H54 (cell line): ENCODE results near the gene CAPN13.

Experiments
- DNase-seq: peaks from one replicate; pipeline ENCODE4 v3.0.0; 2011; ENCODE audit warnings: low spot score, mixed read lengths; ENCODE audit not compliant: insufficient read length
- FAIRE-seq: peaks from 3 replicates; lab custom pipeline; 2011; peaks lifted over from hg19 to GRCh38; lab: Jason Lieb, UNC
- POLR2A ChIP-seq: IDR thresholded peaks from 2 replicates; pipeline ENCODE4 v1.6.1; 2011; ENCODE audit warnings: low read depth, mild to moderate bottlenecking, low read length

CAPN13 gene

DNA sequence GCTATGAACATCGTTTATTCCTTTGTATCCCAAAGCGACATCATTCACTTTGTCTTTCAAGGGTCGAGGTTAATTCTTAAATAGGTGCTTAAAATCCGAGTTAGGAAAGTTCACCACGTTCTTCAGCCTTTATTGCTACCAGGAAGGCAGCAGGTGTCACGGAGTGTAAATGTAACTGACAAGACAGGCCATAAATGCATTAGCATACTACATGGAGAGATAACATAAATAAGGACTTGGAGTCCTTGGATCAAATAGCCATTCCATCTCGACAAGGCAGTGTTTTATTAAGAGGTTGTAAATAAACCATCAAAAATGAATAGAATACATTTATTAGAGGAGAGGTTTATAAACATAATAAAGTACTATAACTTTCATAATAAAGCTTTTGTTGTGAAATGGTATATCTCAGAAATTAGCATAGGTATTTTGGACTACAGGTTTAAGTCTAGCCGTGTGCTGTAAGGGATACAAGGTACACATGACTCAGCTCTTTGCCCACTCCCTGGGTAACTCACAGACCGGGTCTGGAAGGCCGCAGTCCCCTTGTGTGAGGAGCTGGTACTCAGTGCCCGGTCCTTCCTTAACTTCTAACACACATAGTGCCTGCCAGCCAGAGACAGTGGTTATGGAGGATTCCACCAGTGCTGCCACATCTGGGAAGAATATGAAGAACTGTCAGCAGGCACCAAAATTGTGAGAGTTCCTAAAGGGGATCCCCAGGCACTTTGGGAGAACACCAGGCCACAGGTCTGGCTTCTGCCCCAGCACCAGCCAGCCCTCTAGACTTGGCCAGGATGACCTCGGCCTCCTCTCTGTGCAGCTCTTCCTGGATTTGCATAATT lies 29.4 kb downstream of the CAPN13 start:
- FAIRE-seq (no peak), DNase-seq (no peak)
- no peak for TF ChIP-seq POLR2A

DNA sequence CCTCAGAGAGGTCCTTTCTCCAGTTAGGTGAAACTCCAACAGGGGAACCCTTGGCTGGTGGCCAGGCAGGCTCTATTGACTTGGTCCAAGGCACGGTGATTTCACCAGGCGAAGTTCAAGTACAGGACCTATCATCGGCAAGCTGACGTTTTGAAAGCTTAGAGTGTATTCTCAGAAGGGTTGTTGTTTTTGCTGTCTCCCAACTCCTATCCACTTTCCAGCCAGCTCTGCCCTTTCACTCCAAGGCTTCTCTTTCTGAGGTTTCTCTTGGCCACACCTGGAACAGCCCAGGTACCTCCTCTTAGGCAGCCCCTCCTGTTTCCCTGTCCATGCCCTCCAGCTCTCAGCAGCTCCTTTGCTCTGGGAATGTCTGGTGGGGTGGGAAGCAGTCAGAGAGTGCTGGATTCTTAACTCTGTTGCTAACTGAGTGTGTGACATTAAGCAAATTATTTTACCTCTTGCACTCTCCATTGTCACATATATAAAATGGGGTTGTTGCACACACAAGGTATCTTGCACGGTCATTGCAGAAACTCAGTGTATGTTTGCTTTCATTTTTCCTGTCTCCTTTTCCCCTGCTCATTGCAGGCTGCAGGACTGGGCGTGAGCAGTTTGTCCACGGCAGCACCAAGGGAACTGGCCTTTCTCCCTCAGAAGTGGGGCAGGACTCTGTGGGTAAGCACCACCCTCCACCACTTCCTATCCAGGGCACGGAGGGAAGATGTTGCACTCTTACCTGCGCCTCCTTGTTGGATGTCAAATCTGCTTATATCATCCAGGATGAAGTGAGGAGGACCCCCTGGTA lies 30.2 kb downstream of the CAPN13 start:
- FAIRE-seq (no peak), DNase-seq (no peak)
- TF ChIP-seq POLR2A, result no peak

DNA sequence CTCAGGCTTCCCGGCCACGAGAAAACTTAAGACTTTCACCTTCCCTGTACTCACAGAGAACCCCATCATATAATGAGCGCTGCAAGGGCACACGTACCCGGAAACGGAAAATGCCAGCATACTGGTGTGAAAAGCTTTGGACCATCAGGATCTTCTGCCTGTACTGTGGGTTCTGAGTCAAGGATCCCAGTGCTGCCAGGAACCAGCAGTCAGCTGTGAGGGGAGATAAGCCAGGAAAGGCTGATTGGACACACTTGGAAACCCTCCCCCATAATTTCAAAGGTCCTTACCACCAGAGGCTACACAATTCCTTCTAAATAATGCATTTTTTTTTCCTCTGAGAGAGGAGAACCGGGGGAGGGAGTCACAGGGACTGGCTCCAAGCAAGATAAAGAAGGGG lies 31.4 kb downstream of the CAPN13 start:
- no peak for DNase-seq
- TF ChIP-seq POLR2A, result no peak
- no peak for FAIRE-seq

DNA sequence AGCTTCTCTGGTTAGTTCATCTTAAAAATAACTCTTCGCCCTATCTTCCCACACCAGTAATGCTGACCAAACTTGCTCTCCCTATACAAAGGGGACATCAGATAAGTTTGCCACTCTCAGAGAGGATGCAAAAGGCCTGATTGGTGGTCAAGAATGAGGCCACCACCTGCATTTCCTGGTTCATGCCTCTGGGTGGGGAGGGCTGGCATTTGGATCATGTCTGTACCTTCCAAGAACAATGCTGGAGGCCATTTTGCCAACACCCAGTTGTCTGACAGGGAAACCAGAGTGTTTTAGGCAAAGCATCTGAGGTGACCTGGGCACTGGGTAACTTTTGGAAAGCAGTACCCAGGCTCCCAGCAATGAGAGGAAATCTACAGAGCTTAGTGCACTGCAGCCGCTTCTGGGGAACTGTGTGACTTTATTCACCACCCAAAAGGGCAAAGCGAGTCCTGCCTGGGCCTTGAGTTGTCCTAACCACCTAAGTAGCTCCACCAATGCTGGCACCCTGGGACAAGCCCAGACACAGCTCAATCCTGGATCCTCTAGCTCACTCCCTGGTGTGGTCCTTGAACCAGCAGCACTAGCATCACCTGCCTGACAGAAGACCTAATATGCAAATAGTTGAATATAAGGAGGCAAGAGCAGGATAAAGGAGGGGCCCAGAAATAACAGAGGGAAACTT lies 35.1 kb downstream of the CAPN13 start:
- DNase-seq (no peak), FAIRE-seq (no peak)
- TF ChIP-seq POLR2A, result no peak

DNA sequence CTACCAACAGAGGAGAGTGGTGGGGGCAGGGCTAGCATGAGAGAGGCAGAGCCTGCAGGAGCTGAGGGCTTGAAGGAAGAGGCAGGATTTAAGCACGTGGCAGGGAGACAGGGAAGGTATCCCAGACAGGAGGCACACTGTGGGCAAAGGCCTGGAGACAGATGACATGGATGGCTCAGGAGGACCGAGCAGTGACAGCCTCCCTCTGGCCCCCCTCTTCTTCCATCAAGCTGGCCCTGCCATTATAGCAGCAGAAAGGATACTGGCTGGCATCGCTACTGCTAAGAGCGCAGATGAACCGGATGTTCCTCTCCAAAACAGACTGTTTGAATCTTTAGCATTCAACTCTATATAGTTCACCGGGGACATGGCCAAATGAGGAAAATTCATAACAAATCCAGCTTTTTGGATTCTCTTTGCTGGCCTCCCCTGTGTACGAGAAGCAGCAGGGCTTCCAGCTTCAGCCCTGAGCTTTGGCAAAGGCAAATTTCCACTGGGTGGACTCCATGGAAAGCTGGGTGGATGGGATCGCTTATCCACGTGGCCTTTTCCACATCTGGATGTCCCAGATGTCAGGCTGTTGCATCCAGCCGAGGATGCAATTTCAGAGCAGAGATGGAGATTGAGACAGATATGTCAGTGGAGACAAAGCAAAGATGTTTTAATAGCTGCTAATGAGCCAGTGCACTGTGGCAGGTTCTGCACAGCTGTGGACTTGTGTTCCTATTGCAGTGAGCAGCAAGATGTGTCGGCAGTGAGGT lies 36.2 kb downstream of the CAPN13 start:
- DNase-seq (no peak), FAIRE-seq (no peak)
- TF ChIP-seq POLR2A, result no peak

DNA sequence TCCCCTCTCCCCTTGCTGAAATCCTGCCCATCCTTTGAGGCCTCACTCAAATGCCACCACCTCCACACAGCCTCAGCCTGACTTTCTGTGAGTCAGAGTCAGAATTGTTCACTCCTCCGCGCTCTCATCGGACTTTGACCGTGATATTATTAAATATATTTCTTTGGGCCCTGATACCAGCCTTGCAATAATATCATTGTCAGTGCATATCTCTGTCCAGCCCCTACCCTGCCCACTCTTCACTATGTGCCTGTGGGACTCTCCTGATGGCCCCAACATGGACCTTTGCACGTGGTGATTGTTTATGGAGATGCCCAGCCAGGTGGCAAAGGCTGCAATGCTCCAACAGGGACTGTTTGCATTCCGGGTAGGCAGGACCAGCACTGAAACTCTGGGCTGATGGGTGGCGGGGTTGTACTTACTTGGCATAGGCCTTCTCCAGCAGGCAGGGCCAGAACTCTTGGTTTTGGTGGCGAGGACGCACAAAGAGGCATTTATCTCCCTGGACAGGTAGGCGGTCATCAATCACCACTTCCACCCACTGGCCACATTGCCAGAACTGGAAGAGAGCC lies 37.3 kb downstream of the CAPN13 start:
- FAIRE-seq (no peak), DNase-seq (no peak)
- TF ChIP-seq POLR2A, result no peak

DNA sequence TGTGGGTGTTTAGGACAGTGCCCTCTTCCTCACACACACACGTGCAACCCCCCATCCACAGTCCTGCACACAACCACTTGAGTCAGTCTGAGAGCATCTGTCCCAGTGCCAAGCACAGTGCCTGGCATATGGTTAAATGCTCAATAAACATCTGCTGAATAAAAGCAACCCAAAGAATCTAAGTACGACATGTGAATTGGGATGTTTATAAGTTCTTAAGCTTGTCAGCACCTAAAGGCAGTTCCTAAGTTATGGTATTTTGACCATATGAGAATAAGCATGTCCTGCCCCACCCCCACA lies 37.8 kb downstream of the CAPN13 start:
- FAIRE-seq (no peak), DNase-seq (no peak)
- no peak for TF ChIP-seq POLR2A

DNA sequence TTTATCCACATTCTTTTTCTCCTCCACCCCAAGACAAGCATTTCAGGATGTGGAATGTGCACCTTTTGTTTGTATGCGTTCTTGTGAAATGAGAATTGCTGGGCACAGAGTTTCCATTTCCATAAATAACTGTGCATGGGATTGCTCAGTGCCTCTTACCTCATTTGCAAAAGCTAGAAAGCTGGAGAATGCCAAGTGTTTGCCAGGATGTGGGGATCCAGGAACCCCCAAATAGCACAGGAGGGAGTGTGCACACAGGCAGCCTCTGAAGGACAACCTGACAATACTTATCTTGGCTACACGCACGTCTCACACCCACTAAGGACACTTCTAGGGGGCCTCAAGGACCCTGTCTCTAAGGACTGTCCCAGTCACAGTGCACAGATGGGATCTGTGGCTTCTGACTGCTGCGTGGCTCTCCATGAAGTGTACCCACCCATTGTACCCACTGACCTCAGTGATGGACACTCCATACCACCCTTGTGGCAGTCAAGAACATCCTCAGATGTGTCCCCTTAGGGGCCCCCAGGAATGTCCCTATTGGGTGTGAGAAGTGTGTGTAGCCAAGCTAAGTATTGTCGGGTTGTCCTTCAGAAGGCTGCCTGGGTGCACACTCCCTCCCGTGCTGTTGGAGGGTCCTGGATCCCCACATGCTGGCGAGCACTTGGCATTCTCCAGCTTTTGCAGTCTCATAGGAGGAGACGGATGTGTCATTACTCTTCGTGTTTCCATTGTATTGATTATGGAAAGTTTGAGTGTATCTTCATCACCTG lies 38.4 kb downstream of the CAPN13 start:
- DNase-seq (no peak), FAIRE-seq (no peak)
- TF ChIP-seq POLR2A, result no peak

DNA sequence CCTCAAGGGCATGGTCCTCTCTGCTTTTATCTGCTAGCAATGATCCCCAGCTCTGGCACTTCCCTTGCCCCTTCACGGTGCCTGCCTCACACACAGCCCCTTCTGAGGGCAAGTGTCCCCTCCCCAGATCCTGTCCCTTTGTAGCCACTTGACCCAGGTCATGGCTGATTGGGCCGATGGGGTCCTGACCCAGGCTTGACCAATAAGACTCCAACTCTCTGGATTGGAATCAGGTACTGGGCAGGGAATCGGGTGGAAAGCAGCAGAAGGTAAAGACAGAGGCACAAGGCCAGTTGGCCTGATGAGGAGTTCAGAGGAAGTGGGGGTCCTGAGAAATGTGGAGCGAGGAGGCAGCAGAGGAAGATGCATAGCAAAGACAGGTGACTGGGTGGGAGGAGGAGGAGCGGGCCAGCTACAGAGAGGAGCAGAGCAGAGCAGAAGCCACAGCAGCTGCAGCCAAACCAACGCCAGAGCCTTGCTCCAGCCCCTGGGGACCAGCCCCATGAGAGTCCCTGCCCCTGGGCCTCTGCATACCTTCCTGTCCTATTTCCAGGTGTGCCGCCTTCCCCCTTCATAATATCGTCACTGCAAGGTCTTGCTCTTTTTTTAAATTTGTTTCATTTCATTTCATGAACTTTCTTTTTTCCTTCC lies 39.1 kb downstream of the CAPN13 start:
- TF ChIP-seq POLR2A, result no peak
- no peak for DNase-seq
- FAIRE-seq, result no peak

DNA sequence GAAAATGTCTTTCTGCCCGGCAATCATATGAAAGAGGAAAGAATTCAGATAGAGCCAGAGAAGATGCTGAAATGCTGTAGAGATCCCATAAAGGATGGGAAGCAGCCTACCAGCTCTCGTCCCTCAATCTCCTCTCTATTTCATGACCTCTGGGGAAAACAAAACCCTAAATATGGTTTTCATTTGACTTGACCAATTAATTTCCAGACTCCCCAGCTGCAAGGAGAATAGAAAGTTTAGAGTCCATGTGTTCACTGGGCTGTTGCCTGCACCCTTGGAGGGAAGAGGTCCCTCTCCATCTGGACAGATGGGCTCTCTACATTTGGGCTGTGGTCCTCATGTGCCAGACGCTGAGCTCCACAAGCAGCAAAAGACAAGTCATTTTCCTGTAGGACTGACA lies 40.6 kb downstream of the CAPN13 start:
- DNase-seq, result no peak
- no peak for TF ChIP-seq POLR2A
- no peak for FAIRE-seq

DNA sequence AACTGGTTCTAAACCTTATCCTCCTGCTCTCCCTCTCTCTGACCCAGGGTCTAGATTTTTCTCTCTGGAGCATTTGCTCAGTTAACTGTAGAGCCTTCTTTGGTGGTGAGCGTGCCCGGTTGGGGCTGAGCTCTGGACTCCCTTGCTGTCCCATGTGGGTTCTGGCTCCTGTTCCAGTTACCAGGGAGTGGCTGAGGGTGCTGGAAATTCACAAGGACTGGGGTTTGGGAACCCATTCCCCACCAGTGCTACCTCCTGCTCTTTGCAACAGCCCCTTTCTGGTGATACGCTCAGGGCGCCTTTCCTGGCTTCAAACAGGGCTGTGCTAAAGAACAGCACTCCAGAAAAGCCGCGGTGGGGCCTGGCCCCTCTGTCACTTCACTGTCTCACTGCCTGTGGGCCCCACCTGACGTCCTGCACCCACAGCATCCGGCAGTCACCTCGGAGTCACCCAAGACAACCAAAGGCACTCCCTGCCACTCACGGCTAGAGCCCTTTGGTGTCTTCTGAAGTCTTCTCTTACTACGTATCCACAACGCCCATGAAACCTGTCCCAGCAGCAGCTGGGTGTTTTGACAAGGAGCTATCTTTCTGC lies 41.3 kb downstream of the CAPN13 start:
- no peak for TF ChIP-seq POLR2A
- FAIRE-seq, result no peak

DNA sequence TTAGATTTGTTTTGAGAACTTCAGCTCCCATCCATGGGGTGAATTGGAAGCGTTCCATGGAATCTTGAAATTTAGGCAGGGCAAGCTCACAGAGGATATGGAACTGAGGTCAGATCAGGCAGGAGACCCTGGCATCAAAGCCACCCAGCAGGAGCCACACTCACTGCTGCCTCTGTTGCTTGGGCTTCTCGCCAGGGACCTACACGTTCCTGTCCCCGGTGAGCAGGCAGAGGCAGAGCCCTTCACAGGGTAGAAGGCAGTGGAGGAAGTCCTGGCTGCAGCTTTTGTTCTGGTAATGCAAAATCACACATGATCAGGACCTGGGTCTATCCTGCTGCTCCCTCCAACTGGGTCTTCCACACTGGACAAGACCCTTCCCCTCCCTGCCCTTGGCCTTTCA lies 42.1 kb downstream of the CAPN13 start:
- DNase-seq (no peak), FAIRE-seq (no peak)
- TF ChIP-seq POLR2A, result no peak

More for the DNA sequence above, 41.3 kb downstream of the CAPN13 start:
- no peak for DNase-seq
